ENCODE results near the gene LAX1.

Gene LAX1

GRCh38 chr1:203805689-203806088 is 40.7 kb downstream of the LAX1 start:
- no peak for TF ChIP-seq CTCF (IDR thresholded peaks at IDR 0.05; ENCODE audit: poor library complexity, severe bottlenecking)
- Histone ChIP-seq H3K36me3 (ENCODE audit: low read depth) (peaks cover 86% of the 10 kb centered on the region), H3K27me3 (ENCODE audit: insufficient read depth, poor library complexity, severe bottlenecking) (no peaks in the 10 kb centered on the region), H3K4me3 (ENCODE audit: severe bottlenecking) (no peak overlapping the region), H3K9me3 (ENCODE audit: severe bottlenecking) (no peaks in the 10 kb centered on the region), H3K4me1 (ENCODE audit: insufficient read depth, poor library complexity, severe bottlenecking) (peaks cover 6% of the 10 kb centered on the region), H3K27ac (ENCODE audit: poor library complexity, severe bottlenecking) (no peak overlapping the region)
- no peak for ATAC-seq (ENCODE audit: low read depth)
- DNase-seq (ENCODE audit: low spot score) = no peak

GRCh38 chr1:203807196-203807595 is 42.2 kb downstream of the LAX1 start:
- Histone ChIP-seq H3K9me3 (ENCODE audit: severe bottlenecking) (no peaks in the 10 kb centered on the region), H3K36me3 (ENCODE audit: low read depth) (peaks cover 83% of the 10 kb centered on the region), H3K27ac (ENCODE audit: poor library complexity, severe bottlenecking) (no peak overlapping the region), H3K4me3 (ENCODE audit: severe bottlenecking) (no peak overlapping the region), H3K4me1 (ENCODE audit: insufficient read depth, poor library complexity, severe bottlenecking) (no peaks in the 10 kb centered on the region), H3K27me3 (ENCODE audit: insufficient read depth, poor library complexity, severe bottlenecking) (no peaks in the 10 kb centered on the region)
- ATAC-seq (ENCODE audit: low read depth) (no peak), DNase-seq (ENCODE audit: low spot score) (no peak)
- no peak for TF ChIP-seq CTCF (IDR thresholded peaks at IDR 0.05; ENCODE audit: poor library complexity, severe bottlenecking)

- H3K4me1 ChIP-seq (ENCODE audit: insufficient read depth, poor library complexity, severe bottlenecking) = no peaks in the 10 kb centered on the region
- ATAC-seq (ENCODE audit: low read depth) (no peak), DNase-seq (ENCODE audit: low spot score) (no peak)
- TF ChIP-seq CTCF (IDR thresholded peaks at IDR 0.05; ENCODE audit: poor library complexity, severe bottlenecking) = no peak
- H3K4me3 ChIP-seq (ENCODE audit: severe bottlenecking) = no peak overlapping the region
- no peaks in the 10 kb centered on the region for H3K9me3 ChIP-seq (ENCODE audit: severe bottlenecking)
- peaks cover 86% of the 10 kb centered on the region for H3K36me3 ChIP-seq (ENCODE audit: low read depth)
- no peaks in the 10 kb centered on the region for H3K27me3 ChIP-seq (ENCODE audit: insufficient read depth, poor library complexity, severe bottlenecking)
- no peak overlapping the region for H3K27ac ChIP-seq (ENCODE audit: poor library complexity, severe bottlenecking)
Measured at GRCh38 chr1:203813581-203814341, 48.8 kb downstream of the LAX1 start.

GRCh38 chr1:203818399-203818798 is 53.4 kb downstream of the LAX1 start:
- H3K9me3 ChIP-seq (ENCODE audit: severe bottlenecking) = no peaks in the 10 kb centered on the region
- no peaks in the 10 kb centered on the region for H3K27me3 ChIP-seq (ENCODE audit: insufficient read depth, poor library complexity, severe bottlenecking)
- peaks cover 97% of the 10 kb centered on the region for H3K36me3 ChIP-seq (ENCODE audit: low read depth)
- H3K4me3 ChIP-seq (ENCODE audit: severe bottlenecking) = no peak overlapping the region
- no peak overlapping the region for H3K27ac ChIP-seq (ENCODE audit: poor library complexity, severe bottlenecking)
- no peak for TF ChIP-seq CTCF (IDR thresholded peaks at IDR 0.05; ENCODE audit: poor library complexity, severe bottlenecking)
- DNase-seq (ENCODE audit: low spot score) = no peak
- H3K4me1 ChIP-seq (ENCODE audit: insufficient read depth, poor library complexity, severe bottlenecking) = no peaks in the 10 kb centered on the region
- no peak for ATAC-seq (ENCODE audit: low read depth)

GRCh38 chr1:203823306-203823705 is 58.3 kb downstream of the LAX1 start:
- TF ChIP-seq CTCF (IDR thresholded peaks at IDR 0.05; ENCODE audit: poor library complexity, severe bottlenecking) = no peak
- ATAC-seq (ENCODE audit: low read depth) (no peak), DNase-seq (ENCODE audit: low spot score) (no peak)
- no peaks in the 10 kb centered on the region for H3K27me3 ChIP-seq (ENCODE audit: insufficient read depth, poor library complexity, severe bottlenecking)
- no peak overlapping the region for H3K4me3 ChIP-seq (ENCODE audit: severe bottlenecking)
- no peaks in the 10 kb centered on the region for H3K4me1 ChIP-seq (ENCODE audit: insufficient read depth, poor library complexity, severe bottlenecking)
- no peaks in the 10 kb centered on the region for H3K9me3 ChIP-seq (ENCODE audit: severe bottlenecking)
- no peak overlapping the region for H3K27ac ChIP-seq (ENCODE audit: poor library complexity, severe bottlenecking)
- H3K36me3 ChIP-seq (ENCODE audit: low read depth) = peaks cover 87% of the 10 kb centered on the region

Data from RWPE2 (cell line).